Gastroesophageal sphincter (tissue), 4 donors: Measurements from ENCODE around the gene TANGO2. TPM values are rescaled to one million over a fixed set of nuclear protein-coding genes. Genes with fewer than 3 reads are reported as not detected.

Source experiments
- ATAC-seq: fragments of 150-250 bp; one replicate; pipeline ENCODE4 v1.9.1; 2016; ENCODE audit warnings: mild to moderate bottlenecking, moderate library complexity
- H3K27ac ChIP-seq, 4 donors: fragments of 200-600 bp; sonication (generic) in 3 of 4; 1 replicate in 3 of 4; 2 replicates in 1 of 4; pipeline ENCODE4 v1.5.1; 2016 to 2019
- H3K27me3 ChIP-seq: fragments of 200-600 bp; sonication (generic); one replicate; pipeline ENCODE4 v1.5.1; 2019
- H3K36me3 ChIP-seq, 2 donors: fragments of 200-600 bp; sonication (generic); one replicate each; pipeline ENCODE4 v1.5.1; 2019; ENCODE audit warnings: control low read depth in 1 of 2
- H3K4me1 ChIP-seq, 3 donors: fragments of 200-600 bp; sonication (generic); 1 replicate in 2 of 3; 2 replicates in 1 of 3; pipeline ENCODE4 v1.5.1; 2016 to 2019; ENCODE audit warnings: control low read depth in 2 of 3
- H3K4me3 ChIP-seq, 2 donors: fragments of 200-600 bp; sonication (generic); one replicate each; pipeline ENCODE4 v1.5.1; 2019; ENCODE audit warnings: mild to moderate bottlenecking in 1 of 2, moderate library complexity in 1 of 2
- H3K9me3 ChIP-seq, 3 donors: fragments of 200-600 bp; sonication (generic); one replicate each; pipeline ENCODE4 v1.5.1; 2017 to 2019; ENCODE audit warnings: control low read depth in 2 of 3
- EP300 ChIP-seq: sonication (generic); formaldehyde crosslinking; IDR thresholded peaks from one replicate; pipeline ENCODE4 v1.6.1; 2017; ENCODE audit warnings: antibody characterized with exemption, mild to moderate bottlenecking
- POLR2A ChIP-seq, 2 donors: fragments of 450-650 bp; IDR thresholded peaks; one replicate each; pipeline ENCODE4 v1.6.1; 2017; ENCODE audit warnings: antibody characterized with exemption in 2 of 2, mild to moderate bottlenecking in 2 of 2, moderate library complexity in 1 of 2
- POLR2AphosphoS5 ChIP-seq: sonication (generic); formaldehyde crosslinking; IDR thresholded peaks from one replicate; pipeline ENCODE4 v1.6.1; 2017; ENCODE audit warnings: antibody characterized with exemption
- WGBS, 2 donors: methylation state at CpG; one replicate each; pipeline ENCODE4 v1.1.5; 2018; ENCODE audit warnings: low coverage in 1 of 2; 5-methylcytosine and 5-hydroxymethylcytosine counted together
- total RNA-seq, 4 donors: library from RNA; depleted of rRNA; stranded (reverse); fragments of >200 nt; gene quantifications; one replicate each; pipeline ENCODE4 v1.1.0, GENCODE V29; 2016
- TF ChIP-seq, protein P1 (sequence below), 4 experiments: fragments of 200-600 bp in 2 of 4; fragments of 450-650 bp in 2 of 4; sonication (generic) in 1 of 4; IDR thresholded peaks; one replicate each; pipeline ENCODE4 v1.5.1; 2017 to 2019; ENCODE audit warnings: antibody characterized with exemption in 4 of 4, mild to moderate bottlenecking in 2 of 4, moderate library complexity in 2 of 4

TANGO2 gene
- total RNA-seq, 4 donors from 2014 or later: 20.0 to 65.5 (median 45.8) TPM

DNA sequence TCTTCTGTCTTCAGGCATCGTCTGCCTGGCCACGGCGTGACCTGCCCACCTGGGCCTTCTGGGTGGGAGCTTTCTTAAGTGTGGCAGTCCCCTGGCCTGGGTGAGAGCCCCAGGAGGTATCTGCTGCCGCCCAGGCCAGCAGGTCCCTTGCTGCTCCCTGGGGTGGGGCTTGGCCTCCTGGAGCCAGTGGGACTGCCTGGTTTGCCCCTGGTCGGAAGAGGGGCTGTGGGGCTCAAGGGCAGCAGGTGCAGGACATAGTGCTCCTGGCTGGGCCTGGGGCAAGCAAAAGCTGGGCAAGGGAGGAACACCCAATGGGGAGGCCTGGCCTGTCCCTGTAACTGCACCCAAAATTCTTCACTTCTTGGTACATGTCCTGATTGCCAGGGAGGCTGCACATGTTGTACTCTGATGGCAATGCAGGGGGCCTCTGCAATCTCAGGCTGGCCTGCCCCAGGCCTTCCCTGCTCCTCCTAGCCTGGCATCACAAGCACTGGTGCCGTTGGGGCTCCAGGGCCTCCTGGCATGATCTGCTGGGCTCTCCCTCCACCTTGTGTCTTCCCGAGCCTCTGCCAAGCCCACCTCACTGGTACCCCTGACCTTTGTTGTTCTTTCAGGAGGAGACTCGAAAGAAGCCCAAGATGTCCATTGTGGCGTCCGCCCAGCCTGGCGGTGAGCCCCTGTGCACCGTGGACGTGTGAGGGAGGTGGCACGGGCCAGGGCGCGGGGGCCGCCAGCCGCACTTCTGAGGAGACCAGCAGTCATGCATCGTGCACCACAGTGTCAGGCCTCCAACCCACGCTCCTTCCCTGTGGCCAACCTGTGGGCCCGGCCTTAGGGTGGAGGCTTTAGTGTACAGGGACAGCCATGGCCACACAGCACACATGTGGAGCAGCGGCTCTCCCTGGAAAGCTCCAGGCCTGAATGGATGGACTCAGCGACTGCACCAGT lies 88.8 kb downstream of the TANGO2 start:
- Histone ChIP-seq H3K4me1 (peaks cover 0 to 4% (median 0%) of the 10 kb centered on the region in 3 donors), H3K9me3 (no peaks in the 10 kb centered on the region), H3K27ac (no peak overlapping the region), H3K27me3 (no peaks in the 10 kb centered on the region), H3K4me3 (no peak overlapping the region), H3K36me3 (peaks cover 0 to 100% of the 10 kb centered on the region in 2 donors)
- no peak for TF ChIP-seq POLR2A (IDR thresholded peaks at IDR 0.05)
- no peak for TF ChIP-seq EP300
- TF ChIP-seq POLR2AphosphoS5: no peak
- TF ChIP-seq, protein P1, sequence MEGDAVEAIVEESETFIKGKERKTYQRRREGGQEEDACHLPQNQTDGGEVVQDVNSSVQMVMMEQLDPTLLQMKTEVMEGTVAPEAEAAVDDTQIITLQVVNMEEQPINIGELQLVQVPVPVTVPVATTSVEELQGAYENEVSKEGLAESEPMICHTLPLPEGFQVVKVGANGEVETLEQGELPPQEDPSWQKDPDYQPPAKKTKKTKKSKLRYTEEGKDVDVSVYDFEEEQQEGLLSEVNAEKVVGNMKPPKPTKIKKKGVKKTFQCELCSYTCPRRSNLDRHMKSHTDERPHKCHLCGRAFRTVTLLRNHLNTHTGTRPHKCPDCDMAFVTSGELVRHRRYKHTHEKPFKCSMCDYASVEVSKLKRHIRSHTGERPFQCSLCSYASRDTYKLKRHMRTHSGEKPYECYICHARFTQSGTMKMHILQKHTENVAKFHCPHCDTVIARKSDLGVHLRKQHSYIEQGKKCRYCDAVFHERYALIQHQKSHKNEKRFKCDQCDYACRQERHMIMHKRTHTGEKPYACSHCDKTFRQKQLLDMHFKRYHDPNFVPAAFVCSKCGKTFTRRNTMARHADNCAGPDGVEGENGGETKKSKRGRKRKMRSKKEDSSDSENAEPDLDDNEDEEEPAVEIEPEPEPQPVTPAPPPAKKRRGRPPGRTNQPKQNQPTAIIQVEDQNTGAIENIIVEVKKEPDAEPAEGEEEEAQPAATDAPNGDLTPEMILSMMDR (IDR thresholded peaks at IDR 0.05): no peak
- no peak for ATAC-seq
- WGBS, 2 donors: 82% methylated on average over 2 of the region's 23 CpGs; no CpG with 5 or more reads in 1 of the 2 donors

DNA sequence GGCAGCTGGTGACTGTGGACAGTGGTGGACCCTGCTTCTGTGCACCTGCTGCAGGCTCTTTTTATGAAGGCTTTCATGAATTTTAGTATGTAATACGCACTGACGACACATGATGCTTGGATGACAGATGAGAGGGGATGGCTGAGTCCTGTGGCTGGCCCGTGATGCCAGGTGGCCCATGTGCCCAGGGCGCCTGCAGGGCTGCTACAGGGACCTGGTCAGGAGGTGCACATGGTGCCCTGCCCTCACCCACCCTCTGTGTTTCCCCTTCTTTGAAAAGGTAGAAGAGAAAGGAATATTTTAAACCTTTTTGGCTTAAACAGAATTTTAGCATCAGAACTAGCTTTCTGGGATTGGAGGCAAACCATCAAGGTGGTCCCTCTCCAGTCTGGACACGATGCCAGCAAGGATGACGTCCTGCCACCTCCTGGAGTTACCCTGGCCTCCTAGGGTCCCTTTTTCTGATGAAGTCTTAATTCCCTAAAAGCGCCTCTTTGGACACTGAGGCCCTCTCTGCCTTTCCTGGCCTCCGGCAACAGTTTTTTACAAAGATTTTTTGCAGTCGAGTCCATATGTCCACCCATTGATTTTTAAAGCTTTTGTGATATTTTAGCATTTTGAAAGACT lies 89.6 kb downstream of the TANGO2 start:
- no peaks in the 10 kb centered on the region for H3K27me3 ChIP-seq
- ATAC-seq: no peak
- no peak for TF ChIP-seq POLR2AphosphoS5
- no peak for TF ChIP-seq POLR2A (IDR thresholded peaks at IDR 0.05)
- TF ChIP-seq EP300: no peak
- TF ChIP-seq, protein P1 (IDR thresholded peaks at IDR 0.05): no peak
- no peak overlapping the region for H3K4me3 ChIP-seq
- H3K4me1 ChIP-seq: peaks cover 0 to 12% (median under 1%) of the 10 kb centered on the region in 3 donors
- WGBS, 2 donors: 77 to 81% methylated on average over 4 to 5 of the region's 9 CpGs
- H3K27ac ChIP-seq: no peak overlapping the region
- no peaks in the 10 kb centered on the region for H3K9me3 ChIP-seq
- peaks cover 0 to 100% of the 10 kb centered on the region in 2 donors for H3K36me3 ChIP-seq

DNA sequence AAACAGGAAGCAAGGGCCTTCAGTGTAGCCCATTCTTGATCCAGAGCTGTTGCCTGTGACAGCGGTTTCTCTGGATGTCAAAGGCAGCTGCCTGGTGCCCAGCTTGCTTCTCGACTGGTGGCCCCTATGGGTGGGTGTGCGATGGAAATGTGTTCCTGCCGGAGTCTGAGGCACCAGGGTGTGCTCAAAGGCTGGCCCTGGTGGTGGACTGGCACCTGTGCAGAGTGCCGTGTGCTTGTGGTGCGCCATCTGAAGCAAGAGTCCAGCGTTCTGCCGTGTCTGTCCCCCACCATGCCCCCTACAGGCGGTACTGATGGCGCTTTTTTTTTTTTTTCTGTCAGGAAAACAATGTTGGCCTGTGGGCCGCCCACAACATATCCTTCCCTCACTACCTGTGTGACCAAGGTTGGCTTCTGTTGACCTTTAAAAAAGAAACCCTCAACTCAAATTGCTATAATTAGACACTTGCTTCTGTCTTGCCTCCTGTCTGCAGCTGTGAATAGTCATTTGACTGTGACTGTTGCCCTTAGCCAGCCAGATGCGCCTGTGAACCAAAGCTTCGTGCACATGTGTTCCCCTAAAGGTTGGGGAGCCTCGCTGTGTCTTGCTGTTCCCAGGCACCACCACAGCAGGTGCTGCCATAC lies 90.3 kb downstream of the TANGO2 start:
- TF ChIP-seq EP300 (no peak), POLR2AphosphoS5 (no peak), POLR2A (IDR thresholded peaks at IDR 0.05) (no peak)
- TF ChIP-seq, protein P1 (IDR thresholded peaks at IDR 0.05): no peak
- 39 to 60% methylated on average over 6 to 9 of the region's 14 CpGs for WGBS, 2 donors
- Histone ChIP-seq H3K27me3 (no peaks in the 10 kb centered on the region), H3K27ac (no peak overlapping the region), H3K36me3 (peaks cover 0 to 100% of the 10 kb centered on the region in 2 donors), H3K9me3 (no peaks in the 10 kb centered on the region), H3K4me3 (no peak overlapping the region), H3K4me1 (peaks cover 0 to 19% (median 8%) of the 10 kb centered on the region in 3 donors)
- ATAC-seq: no peak

DNA sequence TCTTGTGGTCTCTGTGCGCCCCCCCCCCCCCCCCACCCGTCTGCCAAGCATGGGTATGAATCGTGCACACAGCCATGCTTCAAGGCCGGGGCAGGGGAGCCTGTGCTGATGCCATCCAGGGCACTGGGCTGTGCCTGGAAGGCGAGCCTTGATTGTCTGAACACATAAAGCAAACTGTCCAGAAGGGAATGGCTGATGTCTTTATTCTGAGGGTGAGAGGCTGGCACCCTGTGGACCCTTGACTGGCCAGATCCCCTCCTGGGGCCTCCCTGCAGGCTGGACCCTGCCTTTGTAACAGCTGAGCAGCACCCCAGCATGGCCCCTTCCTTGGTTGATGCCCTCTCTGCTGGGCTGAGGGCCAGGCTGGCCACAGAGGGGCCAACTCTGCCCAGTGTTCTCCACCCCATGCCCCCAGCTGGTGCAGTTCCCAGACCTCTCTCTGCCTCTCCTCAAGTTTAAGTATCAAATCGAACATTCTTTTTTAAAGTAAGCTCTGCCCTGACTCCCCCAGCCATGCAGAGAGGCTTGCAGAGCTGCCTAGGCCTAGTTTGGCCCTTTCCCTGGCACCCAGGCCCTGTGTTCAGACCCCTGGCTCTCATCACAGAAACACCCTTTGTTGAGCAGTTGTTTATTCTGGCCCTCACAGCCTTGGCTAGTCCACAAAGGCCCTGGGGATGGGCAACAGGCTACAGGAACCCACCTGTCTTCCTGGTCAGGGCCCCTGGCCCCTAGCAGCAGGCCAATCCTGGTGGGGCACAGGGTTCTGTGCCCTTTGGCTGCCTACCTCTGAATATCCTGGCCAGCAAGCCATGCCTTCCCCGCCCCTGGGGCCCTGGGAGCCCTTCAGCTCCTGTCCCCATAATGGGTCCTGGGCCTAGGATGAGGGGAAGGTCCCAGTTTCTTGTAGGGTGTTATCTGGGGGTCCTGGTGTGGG lies 91.0 kb downstream of the TANGO2 start:
- Histone ChIP-seq H3K36me3 (peaks cover 0 to 92% of the 10 kb centered on the region in 2 donors), H3K27ac (peak overlapping the region in 2 of 4 donors; percentile 1 to 14), H3K9me3 (no peaks in the 10 kb centered on the region), H3K27me3 (no peaks in the 10 kb centered on the region), H3K4me3 (no peak overlapping the region), H3K4me1 (peaks cover 0 to 26% (median 12%) of the 10 kb centered on the region in 3 donors)
- TF ChIP-seq POLR2AphosphoS5: no peak
- TF ChIP-seq, protein P1 (IDR thresholded peaks at IDR 0.05): no peak
- no peak for TF ChIP-seq POLR2A (IDR thresholded peaks at IDR 0.05)
- TF ChIP-seq EP300: no peak
- 11 to 20% methylated on average over 1 of the region's 7 CpGs for WGBS, 2 donors
- ATAC-seq: no peak
